Natural killer cell (primary cell): ENCODE results near the gene CRKL. TPM values are rescaled to one million over a fixed set of nuclear protein-coding genes. Genes with fewer than 3 reads are reported as not detected.

ENCODE experiments used
- ATAC-seq, 3 donors: fragments of 150-1000 bp in 2 of 3; fragments of 200-7000 bp in 1 of 3; cut with Tn5 transposase; 1 replicate in 1 of 3; 2 replicates in 2 of 3; pipeline ENCODE4 v1.10.0; 2021; ENCODE audit warnings: mild to moderate bottlenecking in 2 of 3, moderate library complexity in 2 of 3
- DNase-seq, 2 donors: peaks; one replicate each; pipeline versions ENCODE4 v3.0.0 to v3.0.0-alpha.2; 2013 to 2021; ENCODE audit warnings: mixed read lengths in 1 of 2
- H3K27ac ChIP-seq: one replicate; pipeline ENCODE4 v1.5.1; 2013; ENCODE audit warnings: mild to moderate bottlenecking, low read length
- H3K27me3 ChIP-seq: one replicate; pipeline ENCODE4 v1.6.1; 2013; ENCODE audit warnings: low read length; ENCODE audit not compliant: control insufficient read depth, insufficient read depth
- H3K36me3 ChIP-seq: one replicate; pipeline ENCODE4 v1.6.1; 2013; ENCODE audit warnings: low read length; ENCODE audit not compliant: control insufficient read depth, insufficient read depth
- H3K4me1 ChIP-seq: one replicate; pipeline ENCODE4 v1.6.1; 2013; ENCODE audit warnings: low read length; ENCODE audit not compliant: control insufficient read depth, insufficient read depth
- H3K4me3 ChIP-seq: one replicate; pipeline ENCODE4 v1.5.1; 2013; ENCODE audit warnings: low read length
- H3K9me3 ChIP-seq: one replicate; pipeline ENCODE4 v1.6.1; 2013; ENCODE audit warnings: low read length; ENCODE audit not compliant: control insufficient read depth, insufficient read depth
- H3K27ac Mint-ChIP-seq, 2 donors: one replicate each; pipeline ENCODE4 v1.8.0; 2022; ENCODE audit warnings: mild to moderate bottlenecking in 2 of 2, mixed read lengths in 2 of 2, moderate library complexity in 1 of 2
- H3K27me3 Mint-ChIP-seq, 2 donors: one replicate each; pipeline ENCODE4 v1.8.0; 2022; ENCODE audit warnings: low read depth in 2 of 2, mixed read lengths in 2 of 2
- H3K36me3 Mint-ChIP-seq: one replicate; pipeline ENCODE4 v1.8.0; 2022; ENCODE audit warnings: mixed read lengths
- H3K4me1 Mint-ChIP-seq, 2 donors: one replicate each; pipeline ENCODE4 v1.8.0; 2022; ENCODE audit warnings: mixed read lengths in 2 of 2
- H3K4me3 Mint-ChIP-seq: one replicate; pipeline ENCODE4 v1.8.0; 2022; ENCODE audit warnings: mild to moderate bottlenecking, moderate library complexity, mixed read lengths
- H3K9me3 Mint-ChIP-seq, 2 donors: one replicate each; pipeline ENCODE4 v1.8.0; 2022; ENCODE audit warnings: mixed read lengths in 2 of 2
- CTCF ChIP-seq: fragments of 200-600 bp; IDR thresholded peaks from one replicate; pipeline ENCODE4 v1.8.0; 2022; ENCODE audit warnings: antibody characterized with exemption
- WGBS: methylation state at CpG from one replicate; pipeline ENCODE4 v1.1.7; 2013; ENCODE audit warnings: missing lambda C conversion rate; ENCODE audit not compliant: insufficient coverage; 5-methylcytosine and 5-hydroxymethylcytosine counted together
- intact Hi-C: fragments of 100-400 bp; cut with micrococcal nuclease; formaldehyde crosslinking; loops from one replicate; pipeline ENCODE4 v1.14.2; 2022
- total RNA-seq, 4 donors: library from RNA; stranded (reverse); fragments of 120-200 nt in 1 of 4; gene quantifications; one replicate each; pipeline versions ENCODE4 v1.2.3 to v1.2.4, GENCODE V29; 2013 to 2022

The CRKL gene
- total RNA-seq, 3 donors from 2014 or later (not counting 1 experiment from before 2014, with no cell fraction given) = 50.7 to 71.2 (median 67.4) TPM

DNA sequence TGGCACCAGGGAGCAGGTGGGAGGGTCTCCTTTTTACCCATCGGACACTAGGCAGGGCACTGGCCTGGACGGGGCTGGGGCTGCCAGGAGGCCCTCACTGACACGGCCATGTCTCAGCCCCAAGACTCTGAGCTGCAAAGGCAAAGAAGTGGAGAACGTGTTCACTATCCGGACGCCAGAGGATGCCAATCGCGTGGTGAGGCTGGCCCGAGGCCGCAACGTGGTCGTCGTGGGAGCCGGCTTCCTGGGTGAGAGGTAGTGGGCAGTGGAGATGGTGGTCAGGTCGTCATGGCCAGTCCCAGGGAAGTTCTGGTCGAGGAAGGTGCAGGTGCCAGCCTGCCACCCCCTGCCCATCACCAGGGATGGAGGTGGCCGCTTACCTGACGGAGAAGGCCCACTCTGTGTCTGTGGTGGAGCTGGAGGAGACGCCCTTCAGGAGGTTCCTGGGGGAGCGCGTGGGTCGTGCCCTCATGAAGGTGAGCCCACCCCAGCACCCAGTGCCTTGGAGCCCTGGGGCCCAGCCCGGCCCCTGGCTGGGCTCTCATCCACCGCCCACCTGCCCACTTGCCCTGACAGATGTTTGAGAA is 59.2 kb downstream of the CRKL start:
- H3K4me1 Mint-ChIP-seq = peaks cover 13 to 24% of the 10 kb centered on the region in 2 donors
- no peak overlapping the region for H3K4me3 Mint-ChIP-seq
- WGBS = 80% methylated on average over 24 of the region's 24 CpGs

GRCh38 chr22:20977019-20977418 is 59.8 kb downstream of the CRKL start:
- Histone ChIP-seq H3K4me1 (peaks cover 32% of the 10 kb centered on the region), H3K4me3 (no peak overlapping the region), H3K27ac (no peak overlapping the region), H3K27me3 (no peaks in the 10 kb centered on the region), H3K36me3 (no peaks in the 10 kb centered on the region), H3K9me3 (peaks cover 6% of the 10 kb centered on the region)
- no peaks in the 10 kb centered on the region for H3K36me3 Mint-ChIP-seq
- H3K4me3 Mint-ChIP-seq = no peak overlapping the region
- WGBS = 89% methylated on average over 11 of the region's 11 CpGs
- intact Hi-C loops = no loop called here
- peaks cover 2 to 3% of the 10 kb centered on the region in 2 donors for H3K9me3 Mint-ChIP-seq
- no peaks in the 10 kb centered on the region for H3K27me3 Mint-ChIP-seq
- no peak for TF ChIP-seq CTCF
- ATAC-seq (no peak), DNase-seq (no peak)
- peaks cover 13 to 30% of the 10 kb centered on the region in 2 donors for H3K4me1 Mint-ChIP-seq
- no peak overlapping the region for H3K27ac Mint-ChIP-seq

More for the DNA sequence above, 59.2 kb downstream of the CRKL start:
- H3K36me3 ChIP-seq = no peaks in the 10 kb centered on the region
- H3K27me3 Mint-ChIP-seq = no peaks in the 10 kb centered on the region
- no peaks in the 10 kb centered on the region for H3K36me3 Mint-ChIP-seq
- H3K9me3 Mint-ChIP-seq = peaks cover 2 to 3% of the 10 kb centered on the region in 2 donors
- DNase-seq (no peak), ATAC-seq (no peak)
- intact Hi-C loops = no loop called here
- no peak overlapping the region for H3K4me3 ChIP-seq
- H3K27ac ChIP-seq = no peak overlapping the region
- H3K27me3 ChIP-seq = no peaks in the 10 kb centered on the region
- no peak for TF ChIP-seq CTCF
- peaks cover 29% of the 10 kb centered on the region for H3K4me1 ChIP-seq
- peaks cover 6% of the 10 kb centered on the region for H3K9me3 ChIP-seq
- H3K27ac Mint-ChIP-seq = no peak overlapping the region

DNA sequence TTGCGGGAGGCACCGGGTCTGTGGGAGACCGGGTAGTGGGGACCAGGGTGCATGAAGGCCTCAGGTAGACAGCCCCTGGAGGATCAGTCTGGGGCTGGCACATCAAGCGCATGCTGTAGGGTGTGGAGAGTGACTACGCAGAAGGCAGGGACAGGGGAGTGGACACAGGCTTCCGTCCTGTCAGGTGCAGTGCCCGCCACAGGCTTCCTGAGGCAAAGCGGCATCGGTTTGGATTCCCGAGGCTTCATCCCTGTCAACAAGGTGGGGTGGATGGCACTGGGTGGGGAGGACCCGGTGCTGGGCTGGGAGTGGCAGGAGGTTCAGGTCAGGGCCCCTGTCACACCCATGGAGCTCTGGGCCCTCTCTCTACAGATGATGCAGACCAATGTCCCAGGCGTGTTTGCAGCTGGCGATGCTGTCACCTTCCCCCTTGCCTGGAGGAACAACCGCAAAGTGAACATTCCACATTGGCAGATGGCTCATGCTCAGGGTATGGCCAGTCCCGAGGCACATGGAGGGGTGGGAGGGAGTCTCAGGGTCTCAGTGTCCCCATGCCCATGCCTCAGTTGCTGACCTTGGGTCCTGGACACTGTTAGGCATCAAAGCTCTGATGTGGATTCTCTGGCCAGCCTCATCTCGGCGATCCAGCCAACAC is 60.4 kb downstream of the CRKL start:
- 92% methylated on average over 17 of the region's 17 CpGs for WGBS
- DNase-seq (no peak), ATAC-seq (no peak)
- Histone ChIP-seq H3K27me3 (no peaks in the 10 kb centered on the region), H3K9me3 (peaks cover 6% of the 10 kb centered on the region), H3K27ac (no peak overlapping the region), H3K4me3 (no peak overlapping the region), H3K36me3 (no peaks in the 10 kb centered on the region), H3K4me1 (peaks cover 33% of the 10 kb centered on the region)
- H3K4me3 Mint-ChIP-seq = no peak overlapping the region
- peaks cover 2 to 3% of the 10 kb centered on the region in 2 donors for H3K9me3 Mint-ChIP-seq
- peaks cover 17 to 36% of the 10 kb centered on the region in 2 donors for H3K4me1 Mint-ChIP-seq
- H3K27me3 Mint-ChIP-seq = no peaks in the 10 kb centered on the region
- no peaks in the 10 kb centered on the region for H3K36me3 Mint-ChIP-seq
- TF ChIP-seq CTCF = no peak
- intact Hi-C loops = no loop called here
- H3K27ac Mint-ChIP-seq = no peak overlapping the region
